Fibroblast of lung (primary cell): Measurements from ENCODE around the gene CDC34. TPM values are rescaled to one million over a fixed set of nuclear protein-coding genes. Genes with fewer than 3 reads are reported as not detected.

Experiments used
- DNase-seq, 2 donors: peaks; one replicate each; pipeline versions ENCODE4 v3.0.0 to v3.0.0-alpha.2; 2010; ENCODE audit warnings: low read depth in 2 of 2
- H2AFZ ChIP-seq: 2 replicates; pipeline ENCODE4 v1.5.1; 2012; ENCODE audit warnings: low read length, control low read depth, inconsistent platforms
- H3K27ac ChIP-seq: 2 replicates; pipeline ENCODE4 v1.5.1; 2011; ENCODE audit warnings: low read length, control low read depth; ENCODE audit not compliant: insufficient read depth
- H3K27me3 ChIP-seq: 2 replicates; pipeline ENCODE4 v1.5.1; 2011; ENCODE audit warnings: mild to moderate bottlenecking, low read length; ENCODE audit not compliant: control insufficient read depth, insufficient read depth
- H3K36me3 ChIP-seq: 2 replicates; pipeline ENCODE4 v1.5.1; 2011; ENCODE audit warnings: low read length; ENCODE audit not compliant: control insufficient read depth, insufficient read depth
- H3K4me1 ChIP-seq: 2 replicates; pipeline ENCODE4 v1.5.1; 2011; ENCODE audit warnings: low read length; ENCODE audit not compliant: control insufficient read depth, insufficient read depth; ENCODE audit errors: extremely low read depth
- H3K4me2 ChIP-seq: 2 replicates; pipeline ENCODE4 v1.5.1; 2011; ENCODE audit warnings: low read length, control low read depth; ENCODE audit not compliant: insufficient read depth; ENCODE audit errors: extremely low read depth
- H3K4me3 ChIP-seq, 4 experiments: fragments of 200-600 bp in 1 of 4; sonication (generic) in 1 of 4; replicated peaks in 1 of 4; 2 replicates each; pipeline ENCODE4 v1.5.1; 2011 to 2016; ENCODE audit warnings: low read length in 4 of 4, low read depth in 3 of 4, mild to moderate bottlenecking in 3 of 4, control low read depth in 2 of 4, inconsistent platforms in 1 of 4, mixed read lengths in 1 of 4; ENCODE audit not compliant: insufficient read depth in 1 of 4; ENCODE audit errors: control extremely low read depth in 1 of 4
- H3K79me2 ChIP-seq: 2 replicates; pipeline ENCODE4 v1.5.1; 2012; ENCODE audit warnings: mild to moderate bottlenecking, low read length, inconsistent platforms; ENCODE audit not compliant: control insufficient read depth, insufficient read depth
- H3K9ac ChIP-seq: 2 replicates; pipeline ENCODE4 v1.5.1; 2011; ENCODE audit warnings: mild to moderate bottlenecking, low read length, control low read depth; ENCODE audit not compliant: insufficient read depth
- H3K9me3 ChIP-seq: 2 replicates; pipeline ENCODE4 v1.5.1; 2012; ENCODE audit warnings: low read depth, low read length; ENCODE audit not compliant: control insufficient read depth, insufficient read depth
- H4K20me1 ChIP-seq: 2 replicates; pipeline ENCODE4 v1.5.1; 2011; ENCODE audit warnings: low read length; ENCODE audit not compliant: control insufficient read depth, insufficient read depth; ENCODE audit errors: extremely low read depth
- CTCF ChIP-seq, 2 donors: IDR thresholded peaks in 1 of 2; conservative IDR thresholded peaks in 1 of 2; 1 replicate in 1 of 2; 2 replicates in 1 of 2; pipeline ENCODE4 v1.5.1; 2011 to 2012; ENCODE audit warnings: low read length in 2 of 2, control low read depth in 1 of 2, inconsistent platforms in 1 of 2, low read depth in 1 of 2, mild to moderate bottlenecking in 1 of 2
- EZH2 ChIP-seq: IDR thresholded peaks from 2 replicates; pipeline ENCODE4 v1.5.1; 2012; ENCODE audit warnings: low read length, control low read depth, mild to moderate bottlenecking; ENCODE audit errors: missing control alignments
- polyA plus RNA-seq, 2 donors: library from polyadenylated mRNA; depleted of rRNA in 1 of 2; stranded (reverse) in 1 of 2; unstranded in 1 of 2; fragments of >200 nt; gene quantifications; 2 replicates each; pipeline ENCODE4 v1.2.1, GENCODE V29; 2011 to 2012; ENCODE audit warnings: missing spikeins in 1 of 2
- total RNA-seq: library from RNA; depleted of rRNA; stranded (reverse); fragments of >200 nt; gene quantifications from 2 replicates; pipeline ENCODE4 v1.2.1, GENCODE V29; 2014

The CDC34 gene
- total and polyA plus RNA-seq, 2 donors (not counting 1 experiment from before 2014, with no cell fraction given), result 23.3 to 72.5 TPM

- no peak for DNase-seq
- H3K79me2 ChIP-seq, result no peaks in the 10 kb centered on the region
- no peak overlapping the region for H3K4me2 ChIP-seq
- no peak overlapping the region for H3K4me3 ChIP-seq
- H3K4me1 ChIP-seq, result peaks cover 3% of the 10 kb centered on the region
- peaks cover 8% of the 10 kb centered on the region for H3K27me3 ChIP-seq
- H3K27ac ChIP-seq, result no peak overlapping the region
- no peaks in the 10 kb centered on the region for H3K9me3 ChIP-seq
- H2AFZ ChIP-seq, result no peak overlapping the region
- no peak for TF ChIP-seq CTCF (conservative IDR thresholded peaks at IDR 0.05 in 1 of 2, IDR thresholded peaks at IDR 0.05 in 1 of 2; ENCODE audit: low read depth in 1 of 2, low read length in 2 of 2)
- no peak for TF ChIP-seq EZH2
- H3K36me3 ChIP-seq, result no peaks in the 10 kb centered on the region
- H4K20me1 ChIP-seq, result no peaks in the 10 kb centered on the region
- H3K9ac ChIP-seq, result no peak overlapping the region
Observed at GRCh38 chr19:493391-494170, 38.0 kb upstream of the CDC34 start.

- DNase-seq, result no peak
- H3K4me1 ChIP-seq, result peaks cover 3% of the 10 kb centered on the region
- H3K9me3 ChIP-seq, result no peaks in the 10 kb centered on the region
- no peak for TF ChIP-seq EZH2
- no peak for TF ChIP-seq CTCF (conservative IDR thresholded peaks at IDR 0.05 in 1 of 2, IDR thresholded peaks at IDR 0.05 in 1 of 2; ENCODE audit: low read depth in 1 of 2, low read length in 2 of 2)
- no peak overlapping the region for H2AFZ ChIP-seq
- no peak overlapping the region for H3K27ac ChIP-seq
- no peak overlapping the region for H3K4me3 ChIP-seq
- H3K4me2 ChIP-seq, result no peak overlapping the region
- no peak overlapping the region for H3K9ac ChIP-seq
- H3K27me3 ChIP-seq, result peaks cover 13% of the 10 kb centered on the region
- H3K36me3 ChIP-seq, result no peaks in the 10 kb centered on the region
- no peaks in the 10 kb centered on the region for H4K20me1 ChIP-seq
- no peaks in the 10 kb centered on the region for H3K79me2 ChIP-seq
Observed at GRCh38 chr19:494171-495080, 37.1 kb upstream of the CDC34 start.

- Histone ChIP-seq H3K9ac (no peak overlapping the region), H3K79me2 (no peaks in the 10 kb centered on the region), H3K4me2 (no peak overlapping the region), H3K36me3 (no peaks in the 10 kb centered on the region), H3K9me3 (no peaks in the 10 kb centered on the region), H4K20me1 (no peaks in the 10 kb centered on the region), H3K4me3 (no peak overlapping the region), H2AFZ (no peak overlapping the region), H3K27ac (no peak overlapping the region), H3K4me1 (no peaks in the 10 kb centered on the region), H3K27me3 (peaks cover 14% of the 10 kb centered on the region)
- no peak for TF ChIP-seq EZH2
- TF ChIP-seq CTCF (conservative IDR thresholded peaks at IDR 0.05 in 1 of 2, IDR thresholded peaks at IDR 0.05 in 1 of 2; ENCODE audit: low read depth in 1 of 2, low read length in 2 of 2), result no peak
- no peak for DNase-seq
Observed at GRCh38 chr19:495081-495401, 36.5 kb upstream of the CDC34 start.
